GM18520 (cell line): ENCODE measurements around the gene MXRA8.

Experiments
- ATAC-seq: cut with Tn5 transposase; IDR thresholded peaks from one replicate; pipeline ENCODE4 v1.9.1; 2021; ENCODE audit not compliant: unreplicated experiment

Gene MXRA8

GRCh38 chr1:1337793-1338147 lies 20.6 kb downstream of the MXRA8 start:
- ATAC-seq, result no peak

- ATAC-seq, result no peak
Observed at GRCh38 chr1:1336931-1337792, 21.2 kb downstream of the MXRA8 start.

GRCh38 chr1:1336446-1336845 lies 21.9 kb downstream of the MXRA8 start:
- no peak for ATAC-seq

GRCh38 chr1:1335792-1336248 lies 22.5 kb downstream of the MXRA8 start:
- no peak for ATAC-seq

DNA sequence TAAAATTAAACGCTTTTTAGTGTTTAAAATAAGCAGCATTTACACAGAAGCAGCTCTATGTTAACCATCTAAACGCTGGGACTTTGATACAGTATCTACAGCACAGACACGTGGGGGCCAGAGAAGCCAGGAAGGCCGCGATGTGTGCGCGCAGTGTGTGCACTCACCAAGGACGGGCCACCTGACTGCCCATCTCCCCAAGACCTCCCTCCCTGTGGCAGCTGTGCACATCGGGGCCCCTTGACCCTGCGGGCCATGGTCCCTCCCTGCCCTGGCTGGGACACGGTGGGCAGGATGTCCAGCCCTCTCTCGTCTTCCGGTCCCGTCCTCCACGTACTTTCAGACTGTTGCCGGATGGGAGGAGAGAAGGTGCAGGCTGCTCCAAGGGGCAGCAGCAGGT lies 23.1 kb downstream of the MXRA8 start:
- no peak for ATAC-seq

DNA sequence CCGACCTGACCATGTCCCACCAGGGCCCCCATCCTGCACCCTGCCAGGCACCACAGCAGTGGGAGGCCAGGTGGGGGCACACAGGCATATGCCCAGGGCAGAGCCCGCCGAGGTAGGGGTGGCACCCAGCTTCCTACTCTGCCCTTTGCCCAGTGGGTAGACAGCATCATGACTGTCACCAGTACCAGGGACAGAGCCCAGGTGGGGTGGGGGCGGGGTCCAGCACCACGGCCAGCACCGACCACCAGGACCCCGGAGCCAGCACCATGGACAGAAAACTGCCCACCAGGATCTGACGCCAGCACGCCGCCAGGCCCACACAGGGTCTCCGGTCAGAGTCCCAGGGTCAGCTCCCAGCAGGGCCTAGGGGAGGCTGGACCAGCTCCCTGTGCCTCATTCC lies 23.5 kb downstream of the MXRA8 start:
- no peak for ATAC-seq

DNA sequence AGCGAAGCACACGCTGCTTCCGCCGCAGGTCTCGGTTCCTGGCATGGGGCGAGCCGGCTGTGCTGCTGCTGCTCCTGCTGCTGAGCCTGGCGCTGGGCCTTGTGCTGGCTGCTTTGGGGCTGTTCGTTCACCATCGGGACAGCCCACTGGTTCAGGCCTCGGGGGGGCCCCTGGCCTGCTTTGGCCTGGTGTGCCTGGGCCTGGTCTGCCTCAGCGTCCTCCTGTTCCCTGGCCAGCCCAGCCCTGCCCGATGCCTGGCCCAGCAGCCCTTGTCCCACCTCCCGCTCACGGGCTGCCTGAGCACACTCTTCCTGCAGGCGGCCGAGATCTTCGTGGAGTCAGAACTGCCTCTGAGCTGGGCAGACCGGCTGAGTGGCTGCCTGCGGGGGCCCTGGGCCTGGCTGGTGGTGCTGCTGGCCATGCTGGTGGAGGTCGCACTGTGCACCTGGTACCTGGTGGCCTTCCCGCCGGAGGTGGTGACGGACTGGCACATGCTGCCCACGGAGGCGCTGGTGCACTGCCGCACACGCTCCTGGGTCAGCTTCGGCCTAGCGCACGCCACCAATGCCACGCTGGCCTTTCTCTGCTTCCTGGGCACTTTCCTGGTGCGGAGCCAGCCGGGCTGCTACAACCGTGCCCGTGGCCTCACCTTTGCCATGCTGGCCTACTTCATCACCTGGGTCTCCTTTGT lies 24.7 kb downstream of the MXRA8 start:
- no peak for ATAC-seq

- ATAC-seq, result no peak
Observed at GRCh38 chr1:1332774-1333480, 25.4 kb downstream of the MXRA8 start.

DNA sequence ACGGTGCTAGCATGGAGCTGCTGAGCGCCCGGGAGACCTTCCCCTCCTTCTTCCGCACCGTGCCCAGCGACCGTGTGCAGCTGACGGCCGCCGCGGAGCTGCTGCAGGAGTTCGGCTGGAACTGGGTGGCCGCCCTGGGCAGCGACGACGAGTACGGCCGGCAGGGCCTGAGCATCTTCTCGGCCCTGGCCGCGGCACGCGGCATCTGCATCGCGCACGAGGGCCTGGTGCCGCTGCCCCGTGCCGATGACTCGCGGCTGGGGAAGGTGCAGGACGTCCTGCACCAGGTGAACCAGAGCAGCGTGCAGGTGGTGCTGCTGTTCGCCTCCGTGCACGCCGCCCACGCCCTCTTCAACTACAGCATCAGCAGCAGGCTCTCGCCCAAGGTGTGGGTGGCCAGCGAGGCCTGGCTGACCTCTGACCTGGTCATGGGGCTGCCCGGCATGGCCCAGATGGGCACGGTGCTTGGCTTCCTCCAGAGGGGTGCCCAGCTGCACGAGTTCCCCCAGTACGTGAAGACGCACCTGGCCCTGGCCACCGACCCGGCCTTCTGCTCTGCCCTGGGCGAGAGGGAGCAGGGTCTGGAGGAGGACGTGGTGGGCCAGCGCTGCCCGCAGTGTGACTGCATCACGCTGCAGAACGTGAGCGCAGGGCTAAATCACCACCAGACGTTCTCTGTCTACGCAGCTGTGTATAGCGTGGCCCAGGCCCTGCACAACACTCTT lies 26.2 kb downstream of the MXRA8 start:
- ATAC-seq, result no peak

GRCh38 chr1:1331068-1331965 lies 27.0 kb downstream of the MXRA8 start, which contains the start of gene TAS1R3:
TAS1R3 (plus strand) TSS chr1:1331280; CDS start chr1:1331346, 66 bp downstream.
- ATAC-seq, result no peak

DNA sequence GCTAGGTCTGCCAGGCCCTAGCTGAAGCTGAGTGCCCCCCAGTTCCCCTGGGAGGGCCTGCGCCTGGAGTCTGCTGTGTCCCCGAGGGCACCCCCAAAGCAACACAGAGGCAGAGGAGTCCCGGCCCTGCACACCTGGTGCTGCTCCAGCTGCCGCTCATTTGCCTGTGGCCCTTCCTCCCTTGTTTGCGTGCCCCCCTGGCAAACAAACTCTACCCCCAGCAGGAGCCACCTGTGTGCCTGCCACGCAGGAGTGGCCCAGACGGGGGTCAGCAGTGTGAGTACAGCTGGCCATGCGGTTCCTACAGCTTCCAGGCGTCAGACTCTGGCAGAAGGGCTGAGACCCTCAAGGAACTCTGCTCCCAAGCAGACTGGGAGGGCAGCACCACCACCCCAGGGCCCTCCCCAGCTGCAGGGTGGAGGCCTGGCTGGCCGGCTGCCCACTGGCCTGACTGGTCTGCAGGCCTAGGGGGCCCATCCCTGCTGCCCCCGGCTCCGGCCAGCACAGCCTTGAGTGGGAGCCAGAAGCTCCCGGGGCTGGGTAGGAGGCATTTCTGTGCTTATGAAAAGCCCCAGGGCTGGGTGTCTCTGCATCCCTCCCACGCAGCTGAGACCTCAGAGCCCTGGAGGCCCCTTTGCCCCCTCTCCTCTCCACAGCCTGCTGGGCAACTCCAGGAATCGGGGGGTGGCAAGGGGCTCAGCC lies 27.8 kb downstream of the MXRA8 start:
- ATAC-seq, result no peak

DNA sequence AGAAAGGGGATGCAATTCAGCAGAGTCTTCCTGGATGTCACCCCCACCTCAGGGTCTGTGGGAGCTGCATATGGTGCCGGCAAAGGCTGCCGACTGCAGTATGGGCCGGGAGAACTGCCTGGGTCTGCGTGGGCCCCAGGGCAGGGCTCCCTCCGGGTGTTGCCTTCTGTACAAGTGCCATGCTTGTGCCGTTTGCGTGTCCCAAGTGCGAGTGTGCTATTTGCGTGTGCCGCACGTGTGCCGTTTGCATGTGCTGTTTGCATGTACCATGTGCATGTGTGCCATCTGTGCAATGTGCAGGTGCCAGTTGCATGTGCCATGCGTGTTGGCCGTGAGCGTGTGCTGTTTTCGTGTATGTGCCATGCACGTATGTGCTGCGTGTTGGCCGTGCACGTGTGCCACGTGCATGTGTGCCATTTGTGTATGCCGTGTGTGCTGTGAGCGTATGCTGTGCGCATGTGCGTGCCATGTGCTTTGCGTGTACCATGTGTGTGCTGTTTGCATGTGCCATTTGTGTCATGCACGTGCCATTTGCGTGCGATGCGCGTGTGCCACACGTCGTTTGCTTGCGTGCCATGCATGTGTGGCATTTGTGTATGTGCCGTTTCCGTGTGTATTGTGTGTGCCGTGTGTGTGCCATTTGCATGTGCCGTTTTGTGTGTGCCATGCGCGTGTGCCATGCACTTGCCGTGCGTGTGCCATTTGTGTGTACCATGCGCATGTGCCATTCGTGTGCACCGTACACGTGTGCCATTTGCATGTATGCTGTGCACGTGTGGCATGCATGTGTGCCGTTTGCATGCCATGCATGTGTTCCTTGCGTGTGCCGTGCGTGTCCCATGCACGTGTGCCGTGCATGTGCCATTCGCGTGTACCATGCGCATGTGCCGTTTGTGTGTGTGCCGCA lies 28.8 kb downstream of the MXRA8 start:
- ATAC-seq, result no peak

DNA sequence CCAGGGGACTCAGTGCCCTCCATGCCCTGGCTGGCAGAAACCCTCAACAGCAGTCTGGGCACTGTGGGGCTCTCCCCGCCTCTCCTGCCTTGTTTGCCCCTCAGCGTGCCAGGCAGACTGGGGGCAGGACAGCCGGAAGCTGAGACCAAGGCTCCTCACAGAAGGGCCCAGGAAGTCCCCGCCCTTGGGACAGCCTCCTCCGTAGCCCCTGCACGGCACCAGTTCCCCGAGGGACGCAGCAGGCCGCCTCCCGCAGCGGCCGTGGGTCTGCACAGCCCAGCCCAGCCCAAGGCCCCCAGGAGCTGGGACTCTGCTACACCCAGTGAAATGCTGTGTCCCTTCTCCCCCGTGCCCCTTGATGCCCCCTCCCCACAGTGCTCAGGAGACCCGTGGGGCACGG lies 30.1 kb downstream of the MXRA8 start:
- no peak for ATAC-seq

- no peak for ATAC-seq
Observed at GRCh38 chr1:1327291-1327690, 31.1 kb downstream of the MXRA8 start.

DNA sequence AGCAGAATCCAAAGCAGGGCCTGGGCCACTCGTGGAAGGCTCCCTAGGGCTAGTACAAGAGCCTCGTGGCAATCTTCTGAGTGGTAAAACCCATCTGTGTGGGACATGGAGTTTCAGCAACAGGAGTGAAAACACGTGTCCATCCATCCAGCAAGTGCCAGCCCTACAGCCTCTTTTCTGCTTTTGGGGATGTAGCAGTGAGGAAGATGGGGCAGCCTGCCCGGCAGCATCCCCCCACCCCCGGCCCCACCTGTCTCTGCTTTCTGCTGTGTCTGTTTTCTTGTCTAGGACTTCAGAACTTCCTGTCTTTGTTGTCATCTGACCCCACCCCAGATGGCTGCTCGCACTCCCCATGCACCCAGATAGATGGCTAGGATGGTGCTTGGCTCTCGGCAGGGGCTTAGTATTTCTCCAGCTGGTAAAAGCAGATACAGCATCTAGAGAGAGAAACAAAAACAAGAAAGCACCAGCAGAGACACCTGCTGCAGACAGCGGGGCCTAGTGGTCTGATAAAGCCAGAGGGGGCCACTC lies 32.2 kb downstream of the MXRA8 start:
- ATAC-seq, result no peak

DNA sequence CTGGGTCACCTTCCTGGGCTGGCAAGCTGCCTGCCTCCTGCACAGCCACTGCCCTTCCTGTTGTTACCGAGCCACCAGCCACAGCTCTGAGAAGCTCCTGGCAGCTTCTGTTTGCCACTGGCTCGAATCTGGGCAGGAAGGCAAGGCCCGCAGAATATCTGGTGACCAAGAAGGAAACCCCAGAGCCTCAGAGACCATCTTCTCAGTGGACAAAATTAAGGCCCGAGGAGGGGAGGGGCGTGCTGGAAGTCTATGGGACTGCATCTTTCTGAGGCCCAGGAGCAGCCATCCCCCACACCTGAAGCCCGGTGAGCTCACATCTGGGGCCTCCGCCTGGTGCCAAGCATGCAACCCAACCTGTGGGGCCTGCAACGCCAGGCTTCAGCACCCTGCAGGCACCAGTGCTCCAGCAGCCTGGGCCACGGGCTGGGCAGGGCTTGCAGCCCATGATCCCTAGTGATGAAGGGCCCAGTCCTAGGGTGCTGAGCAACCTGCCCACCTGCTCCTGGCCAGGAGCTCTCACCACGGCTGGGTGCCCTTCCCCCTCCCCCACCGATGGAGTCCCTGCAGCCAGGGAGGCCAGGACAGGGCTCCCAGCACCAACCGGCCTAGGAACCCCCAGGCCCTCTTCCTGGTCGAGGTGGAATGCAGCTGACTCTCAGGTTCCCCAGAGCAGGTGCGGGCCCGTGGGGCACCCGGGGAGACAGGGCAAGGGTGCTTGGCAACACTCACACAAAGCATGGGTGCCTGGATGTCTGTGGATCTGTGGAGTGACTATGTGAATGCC lies 32.9 kb downstream of the MXRA8 start:
- ATAC-seq, result no peak

DNA sequence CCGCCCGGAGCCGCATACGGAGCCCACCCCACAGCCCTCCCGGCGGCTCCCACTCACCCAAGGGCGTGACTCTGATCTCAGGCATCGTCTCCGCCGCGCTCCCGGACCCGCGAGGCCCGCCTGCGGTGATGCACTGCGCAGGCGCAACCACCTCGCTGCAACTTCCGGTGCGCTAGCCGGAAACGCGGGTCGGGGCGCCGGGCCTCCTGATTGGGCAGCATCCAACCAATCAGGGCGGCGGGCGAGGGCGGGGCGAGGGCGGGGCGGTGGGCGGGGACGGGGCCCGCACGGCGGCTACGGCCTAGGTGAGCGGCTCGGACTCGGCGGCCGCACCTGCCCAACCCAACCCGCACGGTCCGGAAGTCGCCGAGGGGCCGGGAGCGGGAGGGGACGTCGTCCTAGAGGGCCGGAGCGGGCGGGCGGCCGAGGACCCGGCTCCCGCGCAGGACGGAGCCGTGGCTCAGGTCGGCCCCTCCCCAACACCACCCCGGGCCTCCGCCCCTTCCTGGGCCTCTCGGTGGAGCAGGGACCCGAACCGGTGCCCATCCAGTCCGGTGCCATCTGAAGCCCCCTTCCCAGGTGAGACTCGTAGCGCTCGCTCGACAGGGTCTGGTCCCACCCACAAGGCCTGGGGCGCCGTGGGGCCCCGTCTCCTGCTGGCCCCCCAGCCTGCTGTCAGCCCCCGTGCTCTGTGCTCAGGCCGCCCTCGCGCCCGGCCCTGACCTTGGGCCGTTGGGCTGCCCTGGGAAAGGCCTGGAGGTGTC lies 33.6 kb downstream of the MXRA8 start, which contains the start of the genes CPTP and INTS11:
Gene CPTP, plus strand, starts transcription at position 279 of the 764 bp plus-strand sequence. CDS start 2,109 bp downstream, outside the sequence.
Gene INTS11, minus strand, starts transcription at position 137 of the 764 bp plus-strand sequence. Its CDS starts 52 bp downstream, at position 85.
- ATAC-seq, result peak; percentile 66
